HG03066 (cell line): ENCODE data around the gene ARHGAP45.
"Not testable (repeated sequence)": the region's sequence is repeated elsewhere in the genome, so short reads cannot be mapped to it uniquely, and the experiment has no call there.

Experiments
- ATAC-seq: cut with Tn5 transposase; IDR thresholded peaks from one replicate; pipeline ENCODE4 v1.9.1; 2021; ENCODE audit warnings: low read depth; ENCODE audit not compliant: unreplicated experiment

ARHGAP45 gene

GRCh38 chr19:1066748-1067340 lies at the start of gene ARHGAP45:
TSS of gene ARHGAP45 (plus strand) at chr19:1067167. CDS start at chr19:1067406, 239 bp downstream.
- ATAC-seq, result no peak

- no peak for ATAC-seq
Measured at GRCh38 chr19:1017906-1018305, 49.1 kb upstream of the ARHGAP45 start.

GRCh38 chr19:1018393-1018792 lies 48.6 kb upstream of the ARHGAP45 start:
- no peak for ATAC-seq

- ATAC-seq, result no peak
Measured at GRCh38 chr19:1018932-1019615, 47.9 kb upstream of the ARHGAP45 start.

- no peak for ATAC-seq
Measured at GRCh38 chr19:1019616-1019961, 47.4 kb upstream of the ARHGAP45 start.

GRCh38 chr19:1019980-1020867 lies 46.7 kb upstream of the ARHGAP45 start:
- ATAC-seq, result no peak

GRCh38 chr19:1020868-1021425 lies 46.0 kb upstream of the ARHGAP45 start, which contains the start of gene TMEM259:
TSS of gene TMEM259 (minus strand) at chr19:1021123. CDS start at chr19:1020996, 127 bp downstream.
- peak; percentile 60 for ATAC-seq

GRCh38 chr19:1023883-1024188 lies 43.1 kb upstream of the ARHGAP45 start:
- ATAC-seq, result not testable (repeated sequence)

GRCh38 chr19:1025080-1025479 lies 41.9 kb upstream of the ARHGAP45 start:
- ATAC-seq, result not testable (repeated sequence)

- ATAC-seq, result no peak
Measured at GRCh38 chr19:1025960-1026782, 40.8 kb upstream of the ARHGAP45 start, which contains the start of gene CNN2. TSS of gene CNN2 (plus strand) at chr19:1026608. CDS start at chr19:1026662, 54 bp downstream.

GRCh38 chr19:1026783-1027649 lies 40.0 kb upstream of the ARHGAP45 start:
- no peak for ATAC-seq

- no peak for ATAC-seq
Measured at GRCh38 chr19:1027650-1028061, 39.3 kb upstream of the ARHGAP45 start.

- no peak for ATAC-seq
Measured at GRCh38 chr19:1028062-1028926, 38.7 kb upstream of the ARHGAP45 start.

- ATAC-seq, result no peak
Measured at GRCh38 chr19:1032264-1032867, 34.6 kb upstream of the ARHGAP45 start.

GRCh38 chr19:1035998-1036621 lies 30.9 kb upstream of the ARHGAP45 start:
- ATAC-seq, result no peak

GRCh38 chr19:1037621-1038064 lies 29.3 kb upstream of the ARHGAP45 start:
- no peak for ATAC-seq

GRCh38 chr19:1038978-1039645 lies 27.9 kb upstream of the ARHGAP45 start:
- ATAC-seq, result no peak
